Activated CD8-positive, alpha-beta memory T cell treated with anti-CD3 and anti-CD28 coated beads, Interleukin-2, amount 50 U/mL, for 24 hours (primary cell): ENCODE measurements around the gene TMEM72.

ENCODE experiments used
- DNase-seq: peaks from one replicate; pipeline ENCODE4 v3.0.0-alpha.2; 2020; ENCODE audit errors: extremely low read depth

Gene TMEM72

GRCh38 chr10:44980309-44981171 is 69.4 kb downstream of the TMEM72 start:
- DNase-seq = no peak

- no peak for DNase-seq
Measured at GRCh38 chr10:44981172-44982113, 70.3 kb downstream of the TMEM72 start.

GRCh38 chr10:44982114-44982460 is 71.0 kb downstream of the TMEM72 start:
- DNase-seq = no peak

- DNase-seq = no peak
Measured at GRCh38 chr10:44982496-44982895, 71.4 kb downstream of the TMEM72 start.

- DNase-seq = no peak
Measured at GRCh38 chr10:44983066-44983894, 72.1 kb downstream of the TMEM72 start.

GRCh38 chr10:44983895-44984278 is 72.8 kb downstream of the TMEM72 start:
- DNase-seq = no peak

GRCh38 chr10:44984671-44985101 is 73.5 kb downstream of the TMEM72 start:
- no peak for DNase-seq

- DNase-seq = no peak
Measured at GRCh38 chr10:44985175-44985681, 74.1 kb downstream of the TMEM72 start.

GRCh38 chr10:44986179-44986578 is 75.0 kb downstream of the TMEM72 start:
- no peak for DNase-seq
